Measurements from ENCODE around the gene KRTAP19-1. TPM values are rescaled to one million over a fixed set of nuclear protein-coding genes. Genes with fewer than 3 reads are reported as not detected.
A peak's percentile ranks its signal among the peaks of the same experiment; 100 is the strongest.

KRTAP19-1 gene
- polyA plus RNA-seq (0.44 to 0.72 TPM in 2 of 3 replicates, not detected in the other), polyA minus RNA-seq (1.7 to 2.0 TPM in 2 of 3 replicates, not detected in the other)
- 9.9 TPM for polyA plus RNA-seq (2011; ENCODE audit: low read depth)
- 0.77 and 1.5 TPM in 2 replicates for polyA plus RNA-seq (2011; cell fraction: cytosol; rRNA removed)
- 14.1 and 27.4 TPM in 2 replicates for polyA plus RNA-seq (2011; cell fraction: nucleus; rRNA removed)
- 12.3 TPM in 1 of 2 replicates, not detected in the other for polyA plus RNA-seq (2012; ENCODE audit: low replicate concordance)
- not detected for polyA minus RNA-seq (2011; cell fraction: cytosol; rRNA and poly(A)+ RNA removed)
- 2.0 and 4.9 TPM in 2 replicates for polyA minus RNA-seq (2011; cell fraction: nucleus; rRNA and poly(A)+ RNA removed)

- Histone ChIP-seq H3K27ac (ENCODE audit: control insufficient read depth, insufficient read depth, low read length) (no peak within 1 kb of the TSS), H3K9ac (ENCODE audit: control insufficient read depth, extremely low read depth, insufficient read depth, low read length) (no peak within 1 kb of the TSS), H3K9me1 (ENCODE audit: control insufficient read depth, extremely low read depth, insufficient read depth, low read length) (no peaks in the 10 kb centered on the region), H4K20me1 (ENCODE audit: control insufficient read depth, extremely low read depth, insufficient read depth, low read length) (no peaks in the 10 kb centered on the region), H3K4me2 (ENCODE audit: control insufficient read depth, extremely low read depth, insufficient read depth, low read depth, low read length) (no peak within 1 kb of the TSS), H3K4me1 (ENCODE audit: control insufficient read depth, extremely low read depth, insufficient read depth, low read length) (peaks cover 8% of the 10 kb centered on the region), H3K79me2 (ENCODE audit: control insufficient read depth, insufficient read depth, low read length) (no peaks in the 10 kb centered on the region), H3K9me3 (ENCODE audit: control insufficient read depth, low read depth, low read length) (no peaks in the 10 kb centered on the region), H3K4me3 (ENCODE audit: control insufficient read depth in 2 of 3, extremely low read depth in 1 of 3, insufficient read depth in 2 of 3, low read depth in 1 of 3, low read length in 3 of 3) (no peak within 1 kb of the TSS), H3K27me3 (ENCODE audit: control insufficient read depth, extremely low read depth, insufficient read depth, low read length) (no peaks in the 10 kb centered on the region), H3K36me3 (ENCODE audit: control insufficient read depth in 2 of 2, extremely low read depth in 1 of 2, insufficient read depth in 2 of 2, low read length in 2 of 2) (no peaks in the 10 kb centered on the region), H2AFZ (ENCODE audit: control insufficient read depth, low read length) (no peak within 1 kb of the TSS)
- no peak for TF ChIP-seq CTCF (optimal IDR thresholded peaks at IDR 0.05 in 1 of 3, IDR thresholded peaks at IDR 0.05 in 1 of 3, conservative IDR thresholded peaks at IDR 0.05 in 1 of 3; ENCODE audit: extremely low read depth in 1 of 3, insufficient read depth in 2 of 3, low read length in 3 of 3)
- no peak for TF ChIP-seq EZH2 (IDR thresholded peaks at IDR 0.05; ENCODE audit: low read length)
- FAIRE-seq, result peak; percentile 5
- DNase-seq (ENCODE audit: low read depth, low spot score), result no peak
- dilution Hi-C loops (cut with MboI; ENCODE audit: extremely low pct_ligation_motif_present, low sequenced_read_pairs), result no loop called here
These were observed at the start of gene KRTAP19-1 for GRCh38 chr21:30480145-30480544. Gene KRTAP19-1 (minus strand): TSS chr21:30480367. CDS start chr21:30480317, 50 bp downstream.

- Histone ChIP-seq H3K36me3 (ENCODE audit: control insufficient read depth in 2 of 2, extremely low read depth in 1 of 2, insufficient read depth in 2 of 2, low read length in 2 of 2) (no peaks in the 10 kb centered on the region), H4K20me1 (ENCODE audit: control insufficient read depth, extremely low read depth, insufficient read depth, low read length) (no peaks in the 10 kb centered on the region), H3K4me1 (ENCODE audit: control insufficient read depth, extremely low read depth, insufficient read depth, low read length) (no peaks in the 10 kb centered on the region), H3K27ac (ENCODE audit: control insufficient read depth, insufficient read depth, low read length) (no peak overlapping the region), H3K9ac (ENCODE audit: control insufficient read depth, extremely low read depth, insufficient read depth, low read length) (no peak overlapping the region), H3K27me3 (ENCODE audit: control insufficient read depth, extremely low read depth, insufficient read depth, low read length) (no peaks in the 10 kb centered on the region), H3K9me1 (ENCODE audit: control insufficient read depth, extremely low read depth, insufficient read depth, low read length) (no peaks in the 10 kb centered on the region), H3K4me3 (ENCODE audit: control insufficient read depth in 2 of 3, extremely low read depth in 1 of 3, insufficient read depth in 2 of 3, low read depth in 1 of 3, low read length in 3 of 3) (no peak overlapping the region), H3K79me2 (ENCODE audit: control insufficient read depth, insufficient read depth, low read length) (no peaks in the 10 kb centered on the region), H2AFZ (ENCODE audit: control insufficient read depth, low read length) (no peak overlapping the region), H3K4me2 (ENCODE audit: control insufficient read depth, extremely low read depth, insufficient read depth, low read depth, low read length) (no peak overlapping the region), H3K9me3 (ENCODE audit: control insufficient read depth, low read depth, low read length) (no peaks in the 10 kb centered on the region)
- TF ChIP-seq CTCF (optimal IDR thresholded peaks at IDR 0.05 in 1 of 3, IDR thresholded peaks at IDR 0.05 in 1 of 3, conservative IDR thresholded peaks at IDR 0.05 in 1 of 3; ENCODE audit: extremely low read depth in 1 of 3, insufficient read depth in 2 of 3, low read length in 3 of 3), result no peak
- no peak for TF ChIP-seq EZH2 (IDR thresholded peaks at IDR 0.05; ENCODE audit: low read length)
- DNase-seq (ENCODE audit: low read depth, low spot score), result no peak
- dilution Hi-C loops (cut with MboI; ENCODE audit: extremely low pct_ligation_motif_present, low sequenced_read_pairs), result no loop called here
- FAIRE-seq, result no peak
These were observed 38.7 kb upstream of the KRTAP19-1 start for GRCh38 chr21:30518876-30519275.

Data from keratinocyte (primary cell).